ENCODE data around the gene SLC13A5.

- TF ChIP-seq EZH2 (IDR thresholded peaks at IDR 0.05; ENCODE audit: borderline replicate concordance, insufficient read depth, low read depth, low read length, poor library complexity, severe bottlenecking) (no peak), CTCF (IDR thresholded peaks at IDR 0.05) (no peak)
These were observed 72.5 kb downstream of the SLC13A5 start, which contains the start of the genes KIAA0753 and TXNDC17 for GRCh38 chr17:6640536-6641246.

Data from B cell (primary cell).